HL-60 (cell line): ENCODE results near the gene CCNY.

Source experiments
- DNase-seq, 2 experiments: peaks; one replicate each; pipeline ENCODE4 v3.0.0-alpha.2; 2010 to 2020; ENCODE audit warnings: low read depth in 1 of 2, low spot score in 1 of 2
- H3K27ac ChIP-seq: fragments of 250-450 bp; sonication (Bioruptor Pico); replicated peaks from 2 replicates; pipeline ENCODE4 v1.5.1; 2020; ENCODE audit warnings: mild to moderate bottlenecking, moderate library complexity
- H3K27me3 ChIP-seq: fragments of 250-450 bp; sonication (Bioruptor Pico); 2 replicates; pipeline ENCODE4 v1.5.1; 2021; ENCODE audit warnings: mild to moderate bottlenecking, moderate library complexity; ENCODE audit not compliant: insufficient read depth, poor library complexity, severe bottlenecking
- H3K4me3 ChIP-seq: replicated peaks from 2 replicates; pipeline ENCODE4 v1.5.1; 2011; ENCODE audit warnings: mild to moderate bottlenecking, control low read depth, low read length; ENCODE audit not compliant: insufficient read depth
- GABPA ChIP-seq: IDR thresholded peaks from 2 replicates; pipeline ENCODE4 v1.6.1; 2012; ENCODE audit warnings: low read depth
- POLR2AphosphoS5 ChIP-seq: IDR thresholded peaks from 2 replicates; pipeline ENCODE4 v1.6.1; 2012; ENCODE audit warnings: low read depth
- SPI1 ChIP-seq: IDR thresholded peaks from 2 replicates; pipeline ENCODE4 v1.6.1; 2012; ENCODE audit warnings: low read depth, mild to moderate bottlenecking, borderline replicate concordance
- TF ChIP-seq, protein P1 (sequence below): IDR thresholded peaks from 2 replicates; pipeline ENCODE4 v1.6.1; 2012; ENCODE audit warnings: low read depth; ENCODE audit not compliant: insufficient replicate concordance
- TF ChIP-seq, protein P2 (sequence below): IDR thresholded peaks from one replicate; pipeline ENCODE4 v1.5.1; 2011; ENCODE audit warnings: low read length, control low read depth, inconsistent platforms; ENCODE audit not compliant: insufficient read depth

The CCNY gene

DNA sequence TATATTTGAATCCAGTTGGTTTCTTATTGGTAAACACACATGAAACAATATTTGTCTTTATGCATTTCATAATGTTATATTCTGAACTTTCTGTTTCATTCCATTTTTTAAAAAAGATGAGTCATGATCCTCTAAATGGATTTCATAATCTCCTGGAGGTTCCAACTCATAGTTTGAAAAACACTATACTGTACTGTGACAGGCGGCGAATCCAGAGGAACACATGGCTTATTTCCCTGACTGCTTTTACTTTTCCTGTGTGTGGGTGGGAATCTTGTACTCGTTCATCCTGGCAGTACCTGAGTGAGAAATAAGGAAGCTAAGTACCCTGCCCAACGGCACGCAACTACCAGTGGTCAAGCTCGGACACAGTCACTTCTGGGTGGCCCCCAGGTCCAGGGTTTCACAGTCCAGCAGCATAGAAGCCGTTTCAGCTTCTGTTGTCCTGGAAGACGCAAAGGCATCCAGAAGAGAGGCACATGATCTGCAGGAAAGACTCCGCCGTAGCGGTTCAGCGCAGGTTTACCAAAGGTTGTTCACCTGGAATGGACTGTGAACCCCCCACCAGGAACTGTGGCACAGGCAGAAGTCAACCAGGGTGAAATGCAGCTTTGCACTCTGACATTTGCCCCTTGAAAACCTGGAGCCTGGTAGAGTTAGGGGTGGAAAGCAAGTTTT lies 117.7 kb downstream of the CCNY start:
- Histone ChIP-seq H3K27me3 (no peaks in the 10 kb centered on the region), H3K4me3 (no peak overlapping the region), H3K27ac (no peak overlapping the region)
- no peak for TF ChIP-seq SPI1
- TF ChIP-seq, protein P1, sequence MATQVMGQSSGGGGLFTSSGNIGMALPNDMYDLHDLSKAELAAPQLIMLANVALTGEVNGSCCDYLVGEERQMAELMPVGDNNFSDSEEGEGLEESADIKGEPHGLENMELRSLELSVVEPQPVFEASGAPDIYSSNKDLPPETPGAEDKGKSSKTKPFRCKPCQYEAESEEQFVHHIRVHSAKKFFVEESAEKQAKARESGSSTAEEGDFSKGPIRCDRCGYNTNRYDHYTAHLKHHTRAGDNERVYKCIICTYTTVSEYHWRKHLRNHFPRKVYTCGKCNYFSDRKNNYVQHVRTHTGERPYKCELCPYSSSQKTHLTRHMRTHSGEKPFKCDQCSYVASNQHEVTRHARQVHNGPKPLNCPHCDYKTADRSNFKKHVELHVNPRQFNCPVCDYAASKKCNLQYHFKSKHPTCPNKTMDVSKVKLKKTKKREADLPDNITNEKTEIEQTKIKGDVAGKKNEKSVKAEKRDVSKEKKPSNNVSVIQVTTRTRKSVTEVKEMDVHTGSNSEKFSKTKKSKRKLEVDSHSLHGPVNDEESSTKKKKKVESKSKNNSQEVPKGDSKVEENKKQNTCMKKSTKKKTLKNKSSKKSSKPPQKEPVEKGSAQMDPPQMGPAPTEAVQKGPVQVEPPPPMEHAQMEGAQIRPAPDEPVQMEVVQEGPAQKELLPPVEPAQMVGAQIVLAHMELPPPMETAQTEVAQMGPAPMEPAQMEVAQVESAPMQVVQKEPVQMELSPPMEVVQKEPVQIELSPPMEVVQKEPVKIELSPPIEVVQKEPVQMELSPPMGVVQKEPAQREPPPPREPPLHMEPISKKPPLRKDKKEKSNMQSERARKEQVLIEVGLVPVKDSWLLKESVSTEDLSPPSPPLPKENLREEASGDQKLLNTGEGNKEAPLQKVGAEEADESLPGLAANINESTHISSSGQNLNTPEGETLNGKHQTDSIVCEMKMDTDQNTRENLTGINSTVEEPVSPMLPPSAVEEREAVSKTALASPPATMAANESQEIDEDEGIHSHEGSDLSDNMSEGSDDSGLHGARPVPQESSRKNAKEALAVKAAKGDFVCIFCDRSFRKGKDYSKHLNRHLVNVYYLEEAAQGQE: no peak
- TF ChIP-seq GABPA: no peak
- no peak for TF ChIP-seq POLR2AphosphoS5
- TF ChIP-seq, protein P2, sequence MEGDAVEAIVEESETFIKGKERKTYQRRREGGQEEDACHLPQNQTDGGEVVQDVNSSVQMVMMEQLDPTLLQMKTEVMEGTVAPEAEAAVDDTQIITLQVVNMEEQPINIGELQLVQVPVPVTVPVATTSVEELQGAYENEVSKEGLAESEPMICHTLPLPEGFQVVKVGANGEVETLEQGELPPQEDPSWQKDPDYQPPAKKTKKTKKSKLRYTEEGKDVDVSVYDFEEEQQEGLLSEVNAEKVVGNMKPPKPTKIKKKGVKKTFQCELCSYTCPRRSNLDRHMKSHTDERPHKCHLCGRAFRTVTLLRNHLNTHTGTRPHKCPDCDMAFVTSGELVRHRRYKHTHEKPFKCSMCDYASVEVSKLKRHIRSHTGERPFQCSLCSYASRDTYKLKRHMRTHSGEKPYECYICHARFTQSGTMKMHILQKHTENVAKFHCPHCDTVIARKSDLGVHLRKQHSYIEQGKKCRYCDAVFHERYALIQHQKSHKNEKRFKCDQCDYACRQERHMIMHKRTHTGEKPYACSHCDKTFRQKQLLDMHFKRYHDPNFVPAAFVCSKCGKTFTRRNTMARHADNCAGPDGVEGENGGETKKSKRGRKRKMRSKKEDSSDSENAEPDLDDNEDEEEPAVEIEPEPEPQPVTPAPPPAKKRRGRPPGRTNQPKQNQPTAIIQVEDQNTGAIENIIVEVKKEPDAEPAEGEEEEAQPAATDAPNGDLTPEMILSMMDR: no peak
- peak in 1 of 2 experiments; percentile 14 for DNase-seq

DNA sequence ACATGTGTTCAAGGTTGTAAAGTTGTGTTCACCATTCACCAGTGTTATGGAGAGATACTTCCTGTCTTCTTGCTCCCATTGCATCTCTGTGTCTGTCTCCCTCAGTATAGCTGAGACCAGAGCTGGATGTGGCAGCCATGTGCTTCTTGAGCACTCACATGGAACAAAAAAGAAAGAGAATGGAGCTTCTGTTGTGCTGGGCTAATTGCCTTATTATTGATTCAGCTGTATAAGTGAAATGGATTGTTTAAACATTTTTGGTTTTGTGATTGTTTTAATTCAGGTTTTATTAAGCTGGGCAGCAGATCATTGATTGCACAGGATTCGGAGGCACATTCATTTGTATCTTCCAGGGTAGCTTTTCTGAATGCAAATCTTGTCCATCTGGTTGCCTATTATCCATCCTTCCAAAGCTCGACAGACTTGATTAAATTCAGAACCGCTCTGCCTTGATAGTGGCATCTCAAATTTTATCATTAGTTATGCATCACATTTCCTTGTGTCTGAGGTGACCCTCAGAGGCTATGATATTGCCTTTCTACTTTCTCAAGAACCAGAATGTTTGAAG lies 119.9 kb downstream of the CCNY start:
- Histone ChIP-seq H3K27ac (no peak overlapping the region), H3K27me3 (no peaks in the 10 kb centered on the region), H3K4me3 (no peak overlapping the region)
- TF ChIP-seq GABPA (no peak), SPI1 (no peak), POLR2AphosphoS5 (no peak)
- TF ChIP-seq, protein P1: no peak
- TF ChIP-seq, protein P2: no peak
- no peak for DNase-seq

DNA sequence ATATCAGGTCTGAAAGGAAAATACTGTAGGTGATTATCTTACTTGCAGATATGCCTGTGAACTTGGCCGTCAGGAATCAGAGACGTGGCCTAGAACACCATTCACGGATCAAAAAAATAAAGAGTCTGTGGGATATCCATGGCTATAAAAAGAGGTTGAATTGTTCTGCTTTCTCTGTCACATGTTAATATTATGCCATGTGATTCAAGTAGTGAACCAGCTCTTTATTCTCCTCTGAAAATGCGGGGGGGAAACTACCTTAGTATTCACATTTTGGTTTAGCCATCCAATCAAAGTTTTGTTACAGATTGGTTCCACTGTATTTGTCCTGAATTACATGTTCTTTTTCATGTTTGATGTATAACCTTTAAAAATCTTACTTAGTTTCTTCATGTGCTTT lies 120.5 kb downstream of the CCNY start:
- DNase-seq: no peak
- Histone ChIP-seq H3K27me3 (no peaks in the 10 kb centered on the region), H3K4me3 (no peak overlapping the region), H3K27ac (no peak overlapping the region)
- no peak for TF ChIP-seq GABPA

DNA sequence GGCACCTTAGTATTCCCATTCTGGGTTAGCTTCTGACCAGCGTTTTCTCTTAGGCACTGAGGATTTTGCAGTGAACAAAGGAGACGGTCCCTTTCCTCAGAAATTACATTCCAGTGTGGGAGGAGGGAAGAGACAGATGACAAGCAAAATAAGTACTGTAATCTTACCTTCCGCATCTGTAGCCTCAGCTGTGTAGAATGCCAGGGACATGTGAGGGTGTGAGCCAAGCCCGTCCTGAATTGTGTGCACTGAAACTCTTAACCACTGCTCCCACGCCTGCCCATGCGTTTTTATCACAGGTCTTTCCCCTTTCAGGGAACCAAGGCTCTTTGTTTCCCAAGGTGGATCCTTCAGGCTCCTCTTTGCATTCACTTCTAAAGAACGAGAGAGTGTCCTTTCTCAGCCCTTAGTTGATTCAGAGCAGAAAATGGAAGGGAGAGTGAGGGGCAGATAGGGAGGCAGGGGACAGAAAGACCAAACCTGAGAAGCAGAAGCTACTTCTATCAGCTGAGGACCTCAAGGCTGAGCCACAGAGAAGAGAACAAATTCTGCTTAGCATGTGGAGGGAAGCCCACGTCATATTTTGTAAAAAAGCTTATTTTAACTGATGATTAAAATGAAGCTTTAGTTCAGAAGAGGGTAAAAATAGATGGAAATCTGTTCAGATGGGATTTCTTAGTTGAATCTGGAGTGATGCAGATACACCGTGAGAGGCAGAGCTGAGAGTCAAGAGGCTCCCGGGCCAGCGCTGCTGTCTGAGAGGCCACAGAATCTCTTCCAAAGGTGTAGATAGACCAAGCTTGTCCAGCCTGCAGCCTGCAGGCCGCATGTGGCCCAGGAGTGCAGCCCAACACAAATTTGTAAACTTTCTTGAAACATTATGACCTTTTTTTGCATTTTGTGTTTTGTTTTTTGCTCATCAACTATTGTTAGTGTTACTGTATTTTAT lies 122.5 kb downstream of the CCNY start:
- no peak for DNase-seq
- TF ChIP-seq POLR2AphosphoS5 (no peak), GABPA (no peak), SPI1 (no peak)
- TF ChIP-seq, protein P2: no peak
- TF ChIP-seq, protein P1: no peak
- Histone ChIP-seq H3K27me3 (no peaks in the 10 kb centered on the region), H3K4me3 (no peak overlapping the region), H3K27ac (no peak overlapping the region)
